Measurements from ENCODE around the gene GGPS1. TPM values are rescaled to one million over a fixed set of nuclear protein-coding genes. Genes with fewer than 3 reads are reported as not detected.

Gene GGPS1
- polyA plus RNA-seq, 4 donors = 19.7 to 36.2 (median 23.0) TPM

DNA sequence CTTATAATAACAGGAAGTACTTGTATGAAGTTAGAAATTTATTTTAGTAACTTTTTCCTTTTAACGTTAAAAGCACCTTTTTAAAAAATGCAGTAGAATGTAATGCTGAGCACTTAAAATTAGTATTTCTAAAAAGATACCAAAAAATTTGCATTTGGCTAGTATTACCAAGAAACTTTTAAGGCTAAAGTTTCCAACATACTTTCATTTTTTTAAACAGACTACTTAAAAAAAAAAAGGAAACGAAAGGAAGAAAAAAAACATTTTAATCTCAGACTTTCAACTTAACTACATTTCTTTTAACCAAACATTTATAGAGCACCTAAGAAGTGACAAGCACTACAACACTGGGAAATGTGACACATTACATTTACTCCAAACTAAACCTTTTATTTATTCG lies 3.2 kb upstream of the GGPS1 start:
- Histone ChIP-seq H3K9me3 (ENCODE audit: control insufficient read depth in 2 of 2, insufficient read depth in 1 of 2, low read depth in 1 of 2, low read length in 1 of 2) (no peaks in the 10 kb centered on the region), H3K36me3 (ENCODE audit: control insufficient read depth in 3 of 3, insufficient read depth in 2 of 3, low read depth in 1 of 3, low read length in 3 of 3) (peaks cover 2 to 22% (median 3%) of the 10 kb centered on the region in 3 donors), H3K27ac (ENCODE audit: low read depth in 1 of 3, low read length in 2 of 3) (no peak overlapping the region), H3K4me3 (ENCODE audit: low read depth in 1 of 3, low read length in 3 of 3) (no peak overlapping the region), H3K27me3 (ENCODE audit: control insufficient read depth in 3 of 3, insufficient read depth in 3 of 3, low read length in 3 of 3) (no peaks in the 10 kb centered on the region), H3K4me1 (ENCODE audit: control insufficient read depth in 3 of 3, insufficient read depth in 2 of 3, low read depth in 1 of 3, low read length in 2 of 3) (peaks cover 0 to 2% (median 2%) of the 10 kb centered on the region in 3 donors)
- DNase-seq (no peak), FAIRE-seq (no peak)
- WGBS, 3 donors = 16 to 18% (median 16%) methylated on average over 3 of the region's 3 CpGs

DNA sequence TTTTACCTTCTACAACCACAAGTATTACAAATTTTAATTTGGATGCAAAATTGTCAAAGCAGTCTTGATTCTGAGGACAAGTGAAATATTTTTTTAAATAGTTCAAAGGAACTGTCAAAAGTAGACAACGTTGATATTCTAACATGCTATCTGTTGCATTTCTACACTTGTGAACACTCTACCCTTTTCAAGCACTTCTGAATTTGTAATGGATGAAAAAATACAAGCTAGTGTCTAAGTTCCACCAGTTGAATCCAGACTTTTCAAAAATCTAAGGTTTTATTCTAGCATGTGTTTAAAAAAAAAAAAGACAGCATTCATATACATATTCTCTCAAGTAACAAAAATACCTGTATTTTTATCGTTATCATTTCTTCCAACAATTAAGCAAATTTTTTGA lies 2.5 kb upstream of the GGPS1 start:
- H3K36me3 ChIP-seq (ENCODE audit: control insufficient read depth in 3 of 3, insufficient read depth in 2 of 3, low read depth in 1 of 3, low read length in 3 of 3) = peaks cover 0 to 22% (median 3%) of the 10 kb centered on the region in 3 donors
- H3K27me3 ChIP-seq (ENCODE audit: control insufficient read depth in 3 of 3, insufficient read depth in 3 of 3, low read length in 3 of 3) = no peaks in the 10 kb centered on the region
- FAIRE-seq = no peak
- no peaks in the 10 kb centered on the region for H3K9me3 ChIP-seq (ENCODE audit: control insufficient read depth in 2 of 2, insufficient read depth in 1 of 2, low read depth in 1 of 2, low read length in 1 of 2)
- H3K4me3 ChIP-seq (ENCODE audit: low read depth in 1 of 3, low read length in 3 of 3) = peak overlapping the region in 1 of 3 donors; percentile 99
- 3 to 19% (median 8%) methylated on average over 2 of the region's 2 CpGs for WGBS, 3 donors
- peaks cover 0 to 6% (median 0%) of the 10 kb centered on the region in 3 donors for H3K4me1 ChIP-seq (ENCODE audit: control insufficient read depth in 3 of 3, insufficient read depth in 2 of 3, low read depth in 1 of 3, low read length in 2 of 3)
- H3K27ac ChIP-seq (ENCODE audit: low read depth in 1 of 3, low read length in 2 of 3) = no peak overlapping the region
- no peak for DNase-seq

DNA sequence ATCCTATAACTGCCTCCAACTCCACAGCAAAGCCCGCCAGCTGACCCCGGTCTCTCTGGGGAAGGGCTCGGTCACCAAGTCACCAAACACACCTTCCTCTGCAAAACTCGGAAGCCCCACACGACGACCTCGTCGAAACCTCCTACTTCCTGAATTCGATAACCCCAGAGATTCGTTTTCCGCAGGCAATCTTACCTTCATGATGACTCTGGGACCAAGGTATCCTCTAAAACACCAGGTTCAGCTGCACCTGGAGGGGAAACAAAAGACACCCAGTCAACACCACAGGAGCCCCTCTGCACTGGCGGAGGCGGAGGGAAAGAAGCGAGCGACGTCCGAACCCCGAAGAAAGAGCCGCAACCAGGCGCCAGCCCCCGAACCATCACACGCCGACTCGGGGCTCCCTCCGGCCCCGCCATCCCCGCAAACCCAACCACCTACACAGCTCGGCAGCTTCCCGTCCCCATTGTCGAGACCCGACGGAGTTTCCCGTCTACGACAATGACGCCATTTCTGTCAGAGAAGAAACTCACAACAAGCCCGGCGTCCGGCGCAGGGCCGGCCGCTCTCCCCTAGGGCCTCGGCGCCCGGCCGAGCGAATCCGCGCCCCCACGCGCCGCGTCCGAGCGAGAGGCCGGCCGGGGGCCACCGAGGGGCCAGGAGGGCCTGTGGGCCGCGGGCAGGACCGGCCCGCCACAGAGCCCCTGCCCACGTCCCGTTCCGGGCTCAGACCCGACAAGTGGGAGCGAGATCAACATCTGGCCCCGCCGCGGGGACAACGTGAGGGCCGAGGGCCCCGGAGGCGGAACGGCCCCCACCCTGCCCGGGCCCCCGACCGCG lies 1.4 kb upstream of the GGPS1 start:
- FAIRE-seq = no peak

DNA sequence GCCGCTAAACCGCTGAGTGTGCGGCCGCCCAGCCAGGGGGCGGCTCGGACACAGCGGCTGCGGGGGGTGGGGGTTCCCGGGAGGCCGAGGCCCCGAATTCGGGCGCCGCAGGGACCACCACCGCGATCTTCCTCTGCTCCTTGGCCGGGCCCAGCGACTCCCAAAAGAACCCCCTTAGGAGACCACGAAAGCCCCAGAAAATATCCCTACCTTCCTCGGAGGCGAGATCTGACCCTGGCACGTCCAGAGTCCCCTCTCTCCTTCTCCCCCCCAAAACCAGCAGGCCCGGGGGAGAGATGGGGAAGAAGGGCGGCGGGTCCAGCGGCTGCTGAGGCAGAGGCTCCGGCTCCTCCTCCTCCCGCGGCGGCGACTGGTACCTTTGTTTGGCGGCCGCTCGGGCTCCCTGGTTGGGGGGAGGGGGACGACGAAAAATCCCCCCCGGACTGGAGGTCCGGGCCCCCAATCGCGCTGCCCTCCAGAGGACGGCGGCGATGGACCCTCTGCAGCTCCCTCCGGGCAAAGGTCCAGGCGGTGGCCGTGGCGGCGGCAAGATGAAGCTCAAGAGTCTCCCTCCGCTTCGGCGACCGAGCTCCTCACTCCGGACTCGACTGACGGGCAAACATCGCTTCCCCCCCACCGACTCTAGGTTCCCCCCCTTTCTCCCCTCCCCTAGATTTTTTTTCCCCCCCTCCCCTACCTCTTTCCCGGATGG lies 655 bp upstream of the GGPS1 start, which contains the start of gene ARID4B:
ARID4B (minus strand) TSS at position 621 of the 712 bp plus-strand sequence. CDS start 1,260 bp downstream, outside the sequence.
- Histone ChIP-seq H3K27me3 (ENCODE audit: control insufficient read depth in 3 of 3, insufficient read depth in 3 of 3, low read length in 3 of 3) (no peaks in the 10 kb centered on the region), H3K9me3 (ENCODE audit: control insufficient read depth in 2 of 2, insufficient read depth in 1 of 2, low read depth in 1 of 2, low read length in 1 of 2) (no peaks in the 10 kb centered on the region), H3K4me3 (ENCODE audit: low read depth in 1 of 3, low read length in 3 of 3) (peak within 1 kb of the TSS; percentile 93 to 100 (median 99)), H3K27ac (ENCODE audit: low read depth in 1 of 3, low read length in 2 of 3) (peak within 1 kb of the TSS; percentile 89 to 100 (median 98)), H3K36me3 (ENCODE audit: control insufficient read depth in 3 of 3, insufficient read depth in 2 of 3, low read depth in 1 of 3, low read length in 3 of 3) (peaks cover 0 to 13% (median 0%) of the 10 kb centered on the region in 3 donors), H3K4me1 (ENCODE audit: control insufficient read depth in 3 of 3, insufficient read depth in 2 of 3, low read depth in 1 of 3, low read length in 2 of 3) (peaks cover 1 to 10% (median 4%) of the 10 kb centered on the region in 3 donors)
- no peak for FAIRE-seq
- 0% methylated on average over 33 to 58 of the region's 58 CpGs for whole genome bisulfite sequencing, 3 donors
- no peak for DNase-seq

More for the DNA sequence above, 1.4 kb upstream of the GGPS1 start:
- WGBS, 3 donors = 0 to 1% (median 0%) methylated on average over 64 to 78 of the region's 78 CpGs
- H3K4me3 ChIP-seq (ENCODE audit: low read depth in 1 of 3, low read length in 3 of 3) = peak overlapping the region; percentile 93 to 100 (median 99)
- no peaks in the 10 kb centered on the region for H3K27me3 ChIP-seq (ENCODE audit: control insufficient read depth in 3 of 3, insufficient read depth in 3 of 3, low read length in 3 of 3)
- peak; percentile 48 to 74 for DNase-seq
- peaks cover 0 to 15% (median 3%) of the 10 kb centered on the region in 3 donors for H3K36me3 ChIP-seq (ENCODE audit: control insufficient read depth in 3 of 3, insufficient read depth in 2 of 3, low read depth in 1 of 3, low read length in 3 of 3)
- no peaks in the 10 kb centered on the region for H3K9me3 ChIP-seq (ENCODE audit: control insufficient read depth in 2 of 2, insufficient read depth in 1 of 2, low read depth in 1 of 2, low read length in 1 of 2)
- peaks cover 1 to 10% (median 4%) of the 10 kb centered on the region in 3 donors for H3K4me1 ChIP-seq (ENCODE audit: control insufficient read depth in 3 of 3, insufficient read depth in 2 of 3, low read depth in 1 of 3, low read length in 2 of 3)
- peak overlapping the region; percentile 79 to 99 (median 97) for H3K27ac ChIP-seq (ENCODE audit: low read depth in 1 of 3, low read length in 2 of 3)

DNA sequence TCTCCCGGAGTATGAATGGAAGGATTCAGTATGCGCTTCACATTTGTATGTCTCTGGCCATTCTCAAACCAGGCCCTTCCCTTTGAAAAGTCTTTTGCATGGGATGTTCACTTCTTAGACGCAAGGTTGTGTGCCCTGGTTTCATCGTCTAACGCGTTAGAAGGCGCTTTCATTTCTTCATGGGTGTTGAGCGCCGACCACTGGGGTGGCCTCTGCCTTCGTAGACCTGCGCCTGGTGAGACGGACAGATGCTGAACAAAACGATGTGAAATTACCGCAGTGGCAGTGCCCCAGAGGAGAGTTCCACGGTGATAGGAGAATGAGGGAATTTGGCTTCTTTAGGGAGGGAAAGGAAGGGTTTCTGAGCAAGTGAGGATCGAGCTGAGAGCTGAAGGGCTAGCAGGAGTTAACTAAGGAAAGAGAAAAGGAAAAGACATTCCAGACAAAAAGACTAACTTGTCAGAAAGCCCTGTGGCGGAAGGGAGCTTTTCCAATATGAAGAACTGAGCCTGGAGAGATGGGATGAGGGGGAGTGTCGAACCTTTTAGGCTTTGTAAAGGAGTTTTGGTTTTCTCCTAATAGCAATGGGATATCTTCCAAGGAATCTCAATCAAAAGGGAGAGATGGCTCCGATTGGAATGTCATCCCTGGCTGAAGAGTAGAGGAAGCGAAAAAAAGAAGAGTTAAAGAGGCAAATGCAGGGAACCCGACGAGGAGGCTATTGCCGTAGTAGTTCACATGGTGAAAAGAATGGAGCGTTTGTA lies 951 bp downstream of the GGPS1 start:
- WGBS, 3 donors = 0 to 2% (median 2%) methylated on average over 24 of the region's 24 CpGs
- Histone ChIP-seq H3K36me3 (ENCODE audit: control insufficient read depth in 3 of 3, insufficient read depth in 2 of 3, low read depth in 1 of 3, low read length in 3 of 3) (peaks cover 0 to 2% (median 0%) of the 10 kb centered on the region in 3 donors), H3K4me1 (ENCODE audit: control insufficient read depth in 3 of 3, insufficient read depth in 2 of 3, low read depth in 1 of 3, low read length in 2 of 3) (peaks cover 1 to 13% (median 6%) of the 10 kb centered on the region in 3 donors), H3K27me3 (ENCODE audit: control insufficient read depth in 3 of 3, insufficient read depth in 3 of 3, low read length in 3 of 3) (no peaks in the 10 kb centered on the region), H3K4me3 (ENCODE audit: low read depth in 1 of 3, low read length in 3 of 3) (peak overlapping the region; percentile 45 to 68 (median 66)), H3K9me3 (ENCODE audit: control insufficient read depth in 2 of 2, insufficient read depth in 1 of 2, low read depth in 1 of 2, low read length in 1 of 2) (no peaks in the 10 kb centered on the region), H3K27ac (ENCODE audit: low read depth in 1 of 3, low read length in 2 of 3) (peak overlapping the region; percentile 89 to 100 (median 98))
- FAIRE-seq = no peak
- peak in 1 of 2 donors; percentile 67 for DNase-seq

DNA sequence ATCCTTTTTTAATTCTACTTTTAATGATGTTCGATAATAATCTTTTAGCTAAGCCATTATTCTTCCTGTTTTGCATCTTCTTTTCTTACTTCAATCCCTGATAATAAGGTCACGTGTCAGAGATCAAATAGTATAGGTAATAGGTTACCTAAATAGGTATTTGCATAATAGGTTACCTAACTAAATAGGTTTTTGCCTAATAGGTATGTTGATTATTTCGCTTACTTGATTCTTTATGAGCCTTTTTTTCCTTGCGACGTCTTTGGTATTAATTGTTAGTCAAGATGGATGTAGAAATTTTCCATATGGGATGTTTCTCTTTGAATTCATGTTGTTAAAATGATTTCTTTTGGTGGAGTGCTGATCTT lies 2.5 kb downstream of the GGPS1 start:
- no peaks in the 10 kb centered on the region for H3K27me3 ChIP-seq (ENCODE audit: control insufficient read depth in 3 of 3, insufficient read depth in 3 of 3, low read length in 3 of 3)
- WGBS, 3 donors = 54 to 72% (median 65%) methylated on average over 5 of the region's 5 CpGs
- no peak overlapping the region for H3K27ac ChIP-seq (ENCODE audit: low read depth in 1 of 3, low read length in 2 of 3)

DNA sequence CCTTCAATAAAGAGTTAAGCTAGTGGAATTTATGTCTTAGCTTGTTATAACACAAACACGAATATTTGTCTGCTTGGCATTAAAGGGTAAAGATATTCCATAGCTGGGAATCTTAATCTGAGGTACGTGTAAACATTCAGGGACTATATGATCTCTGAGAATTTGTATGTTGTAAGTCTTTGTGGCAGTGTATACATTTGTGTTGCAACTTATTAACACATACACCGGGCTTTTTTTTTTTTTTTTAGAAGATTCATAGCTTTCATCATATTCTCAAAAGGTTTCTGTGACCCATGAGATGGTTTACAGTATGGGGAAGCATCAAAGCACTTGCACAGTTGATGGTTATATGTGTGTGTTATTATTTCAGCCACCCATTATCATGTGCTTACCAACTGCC lies 3.0 kb downstream of the GGPS1 start:
- Histone ChIP-seq H3K9me3 (ENCODE audit: control insufficient read depth in 2 of 2, insufficient read depth in 1 of 2, low read depth in 1 of 2, low read length in 1 of 2) (no peaks in the 10 kb centered on the region), H3K4me3 (ENCODE audit: low read depth in 1 of 3, low read length in 3 of 3) (no peak overlapping the region), H3K27me3 (ENCODE audit: control insufficient read depth in 3 of 3, insufficient read depth in 3 of 3, low read length in 3 of 3) (no peaks in the 10 kb centered on the region), H3K27ac (ENCODE audit: low read depth in 1 of 3, low read length in 2 of 3) (no peak overlapping the region), H3K4me1 (ENCODE audit: control insufficient read depth in 3 of 3, insufficient read depth in 2 of 3, low read depth in 1 of 3, low read length in 2 of 3) (peaks cover 1 to 12% (median 6%) of the 10 kb centered on the region in 3 donors), H3K36me3 (ENCODE audit: control insufficient read depth in 3 of 3, insufficient read depth in 2 of 3, low read depth in 1 of 3, low read length in 3 of 3) (peaks cover 0 to 6% (median 0%) of the 10 kb centered on the region in 3 donors)
- WGBS, 3 donors = 18 to 42% (median 37%) methylated on average over 3 of the region's 3 CpGs
- FAIRE-seq = no peak
- DNase-seq = no peak

More for the DNA sequence above, 2.5 kb downstream of the GGPS1 start:
- Histone ChIP-seq H3K4me3 (ENCODE audit: low read depth in 1 of 3, low read length in 3 of 3) (no peak overlapping the region), H3K9me3 (ENCODE audit: control insufficient read depth in 2 of 2, insufficient read depth in 1 of 2, low read depth in 1 of 2, low read length in 1 of 2) (no peaks in the 10 kb centered on the region), H3K36me3 (ENCODE audit: control insufficient read depth in 3 of 3, insufficient read depth in 2 of 3, low read depth in 1 of 3, low read length in 3 of 3) (peaks cover 0 to 1% (median 0%) of the 10 kb centered on the region in 3 donors), H3K4me1 (ENCODE audit: control insufficient read depth in 3 of 3, insufficient read depth in 2 of 3, low read depth in 1 of 3, low read length in 2 of 3) (peaks cover 1 to 11% (median 6%) of the 10 kb centered on the region in 3 donors)
- FAIRE-seq = no peak
- no peak for DNase-seq

DNA sequence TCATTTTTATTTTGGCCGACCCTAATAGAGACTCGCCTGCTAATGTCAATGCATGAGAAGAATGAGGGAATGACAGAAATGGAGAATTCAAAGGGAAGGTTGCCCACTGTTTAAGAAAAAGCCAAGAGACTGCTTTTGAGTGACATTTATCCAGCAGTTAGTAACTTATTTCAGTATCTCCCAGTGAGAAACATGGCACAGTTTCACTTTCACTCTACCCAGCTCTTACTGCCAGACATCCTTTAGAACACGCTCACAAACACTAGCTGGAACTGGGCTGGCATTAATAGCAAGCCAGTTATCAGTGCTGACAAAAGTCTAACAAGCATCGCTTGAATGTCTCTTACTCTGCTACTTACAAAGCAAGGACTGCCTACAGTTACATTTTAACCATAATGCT lies 8.5 kb downstream of the GGPS1 start:
- peak overlapping the region; percentile 1 to 80 (median 37) for H3K27ac ChIP-seq (ENCODE audit: low read depth in 1 of 3, low read length in 2 of 3)
- DNase-seq (peak; percentile 74 to 85), FAIRE-seq (no peak)
- H3K4me1 ChIP-seq (ENCODE audit: control insufficient read depth in 3 of 3, insufficient read depth in 2 of 3, low read depth in 1 of 3, low read length in 2 of 3) = peaks cover 0 to 14% (median 5%) of the 10 kb centered on the region in 3 donors
- no peaks in the 10 kb centered on the region for H3K27me3 ChIP-seq (ENCODE audit: control insufficient read depth in 3 of 3, insufficient read depth in 3 of 3, low read length in 3 of 3)
- 17 to 55% (median 25%) methylated on average over 4 of the region's 4 CpGs for WGBS, 3 donors
- peaks cover under 1 to 34% (median 3%) of the 10 kb centered on the region in 3 donors for H3K36me3 ChIP-seq (ENCODE audit: control insufficient read depth in 3 of 3, insufficient read depth in 2 of 3, low read depth in 1 of 3, low read length in 3 of 3)
- no peaks in the 10 kb centered on the region for H3K9me3 ChIP-seq (ENCODE audit: control insufficient read depth in 2 of 2, insufficient read depth in 1 of 2, low read depth in 1 of 2, low read length in 1 of 2)
- H3K4me3 ChIP-seq (ENCODE audit: low read depth in 1 of 3, low read length in 3 of 3) = no peak overlapping the region
